HK-2 (cell line): Measurements from ENCODE around the gene PSTK.

Experiments
- DNase-seq: peaks from one replicate; pipeline ENCODE4 v3.0.0-alpha.2; 2018; ENCODE audit not compliant: unreplicated experiment

PSTK gene

DNA sequence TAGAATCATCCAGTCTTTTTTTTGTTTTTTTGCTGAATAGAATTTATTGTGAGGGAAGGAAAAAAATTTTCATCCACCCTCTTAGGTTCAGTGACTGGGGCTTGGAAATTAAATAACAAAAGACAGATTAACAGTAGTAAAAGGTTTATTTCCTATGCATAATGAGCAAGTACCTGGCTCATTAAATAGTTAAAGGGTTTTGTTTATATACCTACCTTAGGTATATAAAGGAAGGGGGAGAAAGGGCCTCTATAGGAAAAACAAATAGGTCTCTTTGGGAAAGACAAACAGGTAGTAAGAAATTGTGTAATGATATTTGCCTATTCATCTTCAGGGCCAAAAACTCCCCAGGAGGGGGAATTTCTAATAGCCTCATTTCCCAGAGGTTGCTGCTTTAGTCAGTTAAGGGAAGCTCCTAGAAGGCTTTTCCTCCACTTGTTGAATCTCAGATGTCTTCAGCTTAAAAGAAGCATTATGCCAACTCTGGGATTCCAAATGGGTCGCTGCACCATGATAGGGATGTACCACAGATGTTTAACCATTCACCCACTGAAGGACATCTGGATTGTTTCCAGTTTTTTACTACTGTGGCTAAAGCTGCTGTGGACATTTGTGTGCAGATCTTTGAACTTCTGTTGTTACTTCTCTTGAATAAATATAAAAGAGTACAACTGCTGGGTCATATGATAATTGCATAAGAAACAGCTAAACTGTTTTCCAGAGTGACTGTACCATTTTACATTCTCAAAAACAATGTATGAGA, 39.9 kb downstream of the PSTK start:
- no peak for DNase-seq

- DNase-seq, result no peak
Measured at GRCh38 chr10:123021517-123021916, 41.3 kb downstream of the PSTK start.

- DNase-seq, result no peak
Measured at GRCh38 chr10:123024540-123024939, 44.3 kb downstream of the PSTK start.

DNA sequence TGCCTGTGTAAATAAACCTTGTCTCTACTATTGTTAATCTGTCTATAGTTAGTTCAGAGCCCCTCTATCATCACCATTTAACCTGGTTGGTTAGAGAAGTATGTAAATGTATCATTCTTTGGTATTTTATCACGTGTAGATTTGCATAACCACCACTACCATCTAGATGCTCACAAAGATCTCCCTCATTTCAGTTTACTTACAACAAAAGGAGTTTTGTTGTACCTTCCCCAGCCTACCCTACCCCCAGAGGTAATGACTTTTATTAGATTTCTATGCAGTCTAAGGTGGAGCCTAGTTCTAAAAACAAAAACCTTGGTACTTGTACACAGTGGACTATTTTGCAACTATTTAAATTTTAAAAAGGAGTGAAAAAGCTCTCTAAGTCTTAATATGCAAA, 46.1 kb downstream of the PSTK start:
- no peak for DNase-seq

- no peak for DNase-seq
Measured at GRCh38 chr10:123027861-123028260, 47.7 kb downstream of the PSTK start.

- DNase-seq, result no peak
Measured at GRCh38 chr10:123031124-123031523, 50.9 kb downstream of the PSTK start.

GRCh38 chr10:123034332-123034731, 54.1 kb downstream of the PSTK start:
- no peak for DNase-seq

GRCh38 chr10:123035467-123036086, 55.4 kb downstream of the PSTK start:
- no peak for DNase-seq

DNA sequence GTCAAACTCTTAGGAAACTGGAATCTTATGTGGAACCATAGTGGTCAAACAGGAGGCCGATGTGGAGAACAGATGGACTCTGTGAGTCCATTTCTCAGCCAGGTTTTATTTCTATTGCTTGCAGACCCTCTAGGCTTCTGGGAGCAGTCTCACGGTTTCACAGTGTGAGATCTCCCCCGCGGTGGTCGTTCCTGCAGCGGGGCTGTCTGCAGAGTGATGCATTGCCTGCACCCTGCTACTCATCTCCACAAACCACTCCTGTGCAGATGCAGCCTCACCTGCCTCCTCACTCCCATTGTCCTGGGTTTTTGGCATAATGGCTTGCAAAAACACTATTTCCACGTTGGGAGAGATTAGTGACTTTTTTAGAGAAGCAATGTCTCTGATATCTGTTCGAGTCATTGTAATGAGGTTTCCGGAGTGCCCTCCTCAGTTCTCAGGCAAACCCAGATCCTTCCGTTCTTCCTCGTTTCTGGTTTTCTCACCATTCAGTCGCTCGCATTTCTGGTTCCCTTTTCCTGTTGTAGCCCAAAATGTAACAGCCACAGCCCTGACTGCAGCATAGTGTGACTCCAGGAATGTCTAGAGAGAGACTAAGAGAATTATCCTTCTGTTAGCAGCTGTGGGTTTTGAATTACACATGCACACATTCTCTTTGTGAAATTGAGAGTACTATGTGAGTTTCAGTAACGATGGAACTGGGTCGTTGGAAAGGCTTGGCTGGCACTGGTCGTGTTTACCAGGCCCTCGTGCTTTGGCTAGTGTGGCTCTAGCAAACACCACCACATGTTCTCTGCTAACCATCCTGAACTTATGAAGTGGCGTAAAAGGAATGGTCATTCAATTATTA, 58.8 kb downstream of the PSTK start:
- DNase-seq, result no peak

DNA sequence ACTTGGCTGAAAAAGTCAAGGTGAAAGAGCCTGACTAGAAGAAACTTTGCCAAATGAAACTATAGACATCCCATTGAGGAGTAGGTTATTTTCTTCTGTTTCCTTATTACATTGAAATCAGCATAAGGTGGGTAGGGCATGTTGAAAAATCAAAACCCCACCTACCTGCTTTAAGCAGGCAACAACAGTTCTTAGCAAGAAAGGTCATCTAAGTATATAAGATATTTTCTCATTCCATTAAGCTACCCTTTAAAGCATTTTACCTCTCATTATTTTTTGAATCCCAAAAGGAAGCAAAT, 59.4 kb downstream of the PSTK start:
- no peak for DNase-seq
